KOPT-K1 (cell line): ENCODE measurements around the gene HES5.
A peak's percentile ranks its signal among the peaks of the same experiment; 100 is the strongest.

Source experiments
- H3K27ac ChIP-seq: fragments of 200-600 bp; sonication (generic); 2 replicates; pipeline ENCODE4 v1.5.1; 2016; ENCODE audit warnings: antibody characterized with exemption, mild to moderate bottlenecking, low read depth, low read length; ENCODE audit not compliant: poor library complexity, severe bottlenecking
- H3K36me3 ChIP-seq: fragments of 200-600 bp; sonication (generic); 2 replicates; pipeline ENCODE4 v1.5.1; 2017; ENCODE audit warnings: antibody characterized with exemption, mild to moderate bottlenecking, low read length, moderate library complexity; ENCODE audit not compliant: insufficient read depth
- H3K9me3 ChIP-seq: fragments of 200-600 bp; sonication (generic); 2 replicates; pipeline ENCODE4 v1.5.1; 2017; ENCODE audit warnings: antibody characterized with exemption, low read length, mild to moderate bottlenecking; ENCODE audit not compliant: insufficient read depth, poor library complexity, severe bottlenecking

Gene HES5

GRCh38 chr1:2533365-2533764, 3.3 kb upstream of the HES5 start:
- Histone ChIP-seq H3K36me3 (no peaks in the 10 kb centered on the region), H3K9me3 (no peaks in the 10 kb centered on the region), H3K27ac (no peak overlapping the region)

DNA sequence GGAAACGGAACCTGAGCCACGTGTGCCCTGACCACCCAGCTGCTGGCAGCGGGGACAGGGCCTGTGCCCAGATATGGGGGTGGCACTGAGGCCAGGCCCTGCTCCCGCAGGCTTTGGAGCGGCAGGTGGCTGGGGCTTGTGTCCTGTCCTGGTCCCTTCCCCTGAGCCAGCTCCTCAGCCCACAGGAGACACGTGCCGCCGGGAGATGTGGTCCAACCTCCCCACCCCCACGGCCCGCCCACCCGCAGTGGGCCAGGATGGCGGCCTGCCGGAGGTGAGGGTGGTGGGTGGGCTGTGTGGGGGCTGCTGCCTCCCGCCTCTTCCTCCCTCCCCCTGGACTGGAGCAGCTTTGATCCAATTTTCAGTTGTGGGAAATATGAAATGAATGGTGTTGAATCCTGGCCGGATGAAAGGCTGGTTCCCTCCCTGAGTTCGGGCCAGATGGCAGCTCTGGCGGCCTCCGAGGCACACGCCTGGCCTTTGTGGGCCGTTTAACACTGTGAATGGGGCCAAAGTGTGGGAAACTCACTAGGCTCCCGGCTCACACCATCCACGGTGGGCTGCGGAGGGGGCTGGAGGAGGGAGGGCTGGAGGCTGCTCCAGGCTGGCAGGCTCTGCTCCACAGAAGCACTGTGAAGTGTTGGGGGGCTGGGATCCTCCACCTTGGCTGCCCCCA, 2.6 kb upstream of the HES5 start:
- Histone ChIP-seq H3K9me3 (no peaks in the 10 kb centered on the region), H3K27ac (no peak overlapping the region), H3K36me3 (no peaks in the 10 kb centered on the region)

DNA sequence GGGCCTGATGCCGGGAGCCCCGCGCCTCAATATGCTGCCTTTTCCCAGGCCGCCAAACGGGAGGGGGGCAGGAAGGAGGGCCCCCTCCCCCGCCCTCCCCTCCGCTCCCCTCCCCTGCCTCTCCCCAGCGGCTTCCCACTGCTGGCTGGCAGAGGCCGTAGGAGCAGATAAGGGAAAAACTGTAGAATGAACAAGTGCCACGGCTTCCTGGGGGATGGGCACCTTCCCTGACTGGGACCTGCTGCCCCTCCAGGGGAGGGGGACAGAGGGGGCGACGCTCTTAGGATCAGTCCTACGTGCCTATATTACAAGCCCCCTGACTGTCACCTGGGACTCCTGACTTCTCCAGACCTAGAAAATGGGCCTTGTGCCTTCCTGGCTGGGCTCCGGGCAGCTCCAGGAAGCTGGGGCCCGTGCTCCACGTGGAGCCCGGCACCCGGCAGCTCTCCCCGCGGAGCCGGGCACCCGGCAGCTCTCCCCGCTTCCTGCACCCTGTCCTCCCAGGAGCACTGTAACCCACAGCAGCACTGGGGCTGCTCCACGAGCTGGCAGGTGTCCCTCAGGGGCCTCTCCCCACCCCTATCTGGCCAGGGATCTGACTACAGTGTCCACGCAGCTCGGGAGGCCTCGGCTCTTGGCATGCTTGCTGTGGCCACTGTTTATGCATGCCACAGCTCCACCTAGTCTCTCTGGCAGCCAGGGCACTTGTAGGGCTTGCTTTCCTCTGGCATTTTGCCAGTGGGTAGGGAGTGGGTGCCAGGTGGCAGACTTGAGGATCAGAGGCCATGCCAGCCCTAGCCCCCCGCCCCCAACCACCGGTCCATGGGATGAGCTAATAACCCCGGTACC, 674 bp upstream of the HES5 start:
- Histone ChIP-seq H3K36me3 (no peaks in the 10 kb centered on the region), H3K9me3 (no peaks in the 10 kb centered on the region), H3K27ac (no peak overlapping the region)

DNA sequence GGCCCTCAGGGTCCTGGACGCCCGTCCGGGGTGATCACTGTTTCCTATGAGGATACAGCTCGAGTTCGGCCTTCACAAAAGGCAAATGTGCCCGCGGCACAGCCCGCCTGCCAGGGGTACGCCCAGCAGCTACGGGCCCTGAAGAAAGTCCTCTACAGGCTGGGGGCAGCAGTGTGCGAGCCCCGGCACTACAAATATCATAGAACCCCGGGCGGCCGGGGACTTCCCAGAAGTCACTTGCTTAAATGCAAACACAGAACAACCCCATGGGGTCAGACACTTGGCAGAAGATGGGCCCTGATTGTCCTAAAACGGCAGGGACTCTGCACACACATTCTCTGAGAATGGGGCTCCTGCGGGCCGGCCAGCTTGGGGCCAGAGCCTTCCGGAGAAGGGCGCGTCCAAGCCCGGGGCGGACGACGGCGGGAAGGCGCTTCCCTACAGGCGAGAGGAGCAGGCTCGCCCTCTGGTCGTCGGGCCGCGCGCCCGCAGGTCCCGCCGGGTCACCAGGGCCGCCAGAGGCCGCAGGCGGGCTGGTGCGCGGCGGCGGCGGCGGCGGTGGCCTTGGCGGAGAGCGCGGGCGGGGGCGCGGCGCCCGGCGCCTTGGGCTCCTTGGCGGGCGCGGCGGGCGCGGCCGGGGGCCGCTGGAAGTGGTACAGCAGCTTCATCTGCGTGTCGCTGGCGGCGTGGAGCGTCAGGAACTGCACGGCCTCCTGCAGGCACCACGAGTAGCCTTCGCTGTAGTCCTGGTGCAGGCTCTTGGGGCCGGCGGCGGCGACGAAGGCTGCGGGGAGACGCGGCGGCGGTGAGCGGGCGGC, 888 bp downstream of the HES5 start:
- Histone ChIP-seq H3K27ac (no peak overlapping the region), H3K9me3 (no peaks in the 10 kb centered on the region), H3K36me3 (no peaks in the 10 kb centered on the region)

DNA sequence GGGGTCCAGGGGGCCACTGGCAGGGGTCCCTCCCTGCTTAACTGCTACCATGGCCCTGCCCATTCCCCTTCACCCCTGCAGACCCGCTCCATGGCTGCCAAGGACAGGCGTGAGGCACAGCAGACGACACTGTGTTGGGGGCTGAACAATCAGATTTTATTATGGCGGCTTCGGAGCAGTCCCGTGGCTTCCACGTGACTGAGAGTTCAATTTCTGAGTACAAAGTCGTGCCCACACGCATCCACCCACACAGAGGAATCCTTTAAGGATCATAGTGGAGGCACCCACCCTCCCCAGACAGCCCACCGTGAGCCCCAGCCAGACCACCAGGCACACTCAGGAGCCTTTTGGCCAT, 1.5 kb downstream of the HES5 start:
- H3K27ac ChIP-seq: no peak overlapping the region
- H3K9me3 ChIP-seq: no peaks in the 10 kb centered on the region
- H3K36me3 ChIP-seq: no peaks in the 10 kb centered on the region

DNA sequence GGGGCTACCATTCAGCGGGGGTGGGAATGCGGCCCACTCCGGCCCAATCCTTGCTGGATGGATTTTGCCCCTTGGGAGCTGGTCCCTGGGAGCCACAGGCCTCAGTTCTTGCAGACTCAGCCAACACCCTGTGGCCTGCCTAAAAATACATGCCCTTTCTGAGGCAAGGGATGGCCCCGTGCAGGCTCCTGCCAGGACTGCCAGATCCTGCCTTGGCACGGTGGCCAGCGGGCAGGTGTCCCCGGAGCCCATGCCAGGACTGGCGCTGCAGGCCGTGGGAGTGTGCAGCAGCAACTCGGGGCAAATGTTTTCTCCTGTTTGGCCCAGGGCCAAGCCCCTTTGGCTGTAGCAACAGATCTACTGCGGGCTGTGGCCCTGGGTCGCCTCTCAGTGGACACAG, 2.0 kb downstream of the HES5 start:
- Histone ChIP-seq H3K27ac (no peak overlapping the region), H3K9me3 (no peaks in the 10 kb centered on the region), H3K36me3 (peaks cover 6% of the 10 kb centered on the region; the same call in 1 of the 2 replicates)

- Histone ChIP-seq H3K9me3 (no peaks in the 10 kb centered on the region), H3K36me3 (peaks cover 11% of the 10 kb centered on the region; the same call in 1 of the 2 replicates), H3K27ac (no peak overlapping the region)
Observed at GRCh38 chr1:2527556-2527860, 2.6 kb downstream of the HES5 start.

DNA sequence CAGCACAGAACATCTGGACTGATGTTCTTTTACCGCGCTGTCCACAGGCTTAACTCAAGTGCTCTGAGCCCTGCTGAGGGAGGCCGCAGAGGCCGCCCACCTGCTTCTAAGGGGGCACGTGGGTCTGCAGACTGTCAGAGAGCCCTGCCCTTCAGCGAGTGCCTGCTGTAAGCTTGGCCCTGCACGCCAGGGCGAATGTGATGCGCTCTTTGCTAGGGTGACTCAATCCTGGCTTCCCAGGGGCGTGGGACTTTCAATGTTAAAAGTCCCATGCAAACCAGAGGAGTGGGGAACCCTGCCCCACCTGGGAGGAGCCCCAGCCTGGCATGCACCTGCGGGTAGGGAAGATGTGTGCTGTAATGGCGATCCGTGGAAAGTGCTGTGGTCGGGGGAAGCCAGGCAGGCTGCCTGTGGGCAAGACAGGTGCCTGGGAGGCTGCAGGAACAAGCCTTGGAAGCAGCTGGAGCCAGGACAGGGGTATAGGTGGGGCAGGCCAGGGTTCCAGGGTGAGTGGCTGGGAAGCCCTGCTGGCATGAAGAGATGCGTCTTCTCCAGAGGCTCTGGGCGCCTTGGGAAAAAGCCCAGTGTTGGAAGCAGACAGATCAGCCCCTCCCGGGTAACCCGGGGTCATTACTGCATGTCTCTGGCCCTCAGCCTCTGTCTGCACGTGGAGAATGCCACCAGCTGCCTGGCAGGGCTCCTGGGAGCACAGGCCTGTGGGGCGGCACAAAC, 3.1 kb downstream of the HES5 start:
- peak overlapping the region; percentile 76 for H3K27ac ChIP-seq
- H3K36me3 ChIP-seq: peaks cover 13% of the 10 kb centered on the region; the same call in 1 of the 2 replicates
- no peaks in the 10 kb centered on the region for H3K9me3 ChIP-seq

- H3K9me3 ChIP-seq: no peaks in the 10 kb centered on the region
- H3K36me3 ChIP-seq: peaks cover 22% of the 10 kb centered on the region
- peak within 1 kb of the TSS; percentile 76 for H3K27ac ChIP-seq
Observed at GRCh38 chr1:2525920-2526823, 3.9 kb downstream of the HES5 start, which contains the start of gene PANK4. TSS of gene PANK4 (minus strand) at chr1:2526596. CDS start at chr1:2526587, 9 bp downstream.

GRCh38 chr1:2525572-2525919, 4.5 kb downstream of the HES5 start:
- H3K9me3 ChIP-seq: no peaks in the 10 kb centered on the region
- peak overlapping the region; percentile 76 for H3K27ac ChIP-seq

GRCh38 chr1:2523891-2524609, 6.0 kb downstream of the HES5 start:
- peaks cover 42% of the 10 kb centered on the region for H3K36me3 ChIP-seq
- peak overlapping the region; percentile 30 for H3K27ac ChIP-seq

More at GRCh38 chr1:2525572-2525919, 4.5 kb downstream of the HES5 start:
- H3K36me3 ChIP-seq: peaks cover 28% of the 10 kb centered on the region

GRCh38 chr1:2523191-2523890, 6.7 kb downstream of the HES5 start:
- no peaks in the 10 kb centered on the region for H3K9me3 ChIP-seq
- peaks cover 49% of the 10 kb centered on the region for H3K36me3 ChIP-seq
- H3K27ac ChIP-seq: no peak overlapping the region

More at GRCh38 chr1:2523891-2524609, 6.0 kb downstream of the HES5 start:
- H3K9me3 ChIP-seq: no peaks in the 10 kb centered on the region

GRCh38 chr1:2522230-2522629, 7.8 kb downstream of the HES5 start:
- H3K27ac ChIP-seq: no peak overlapping the region
- no peaks in the 10 kb centered on the region for H3K9me3 ChIP-seq
- peaks cover 60% of the 10 kb centered on the region for H3K36me3 ChIP-seq
